NCI-H226 (cell line): ENCODE results near the gene RALGAPA2.
"Not testable (repeated sequence)": the region's sequence is repeated elsewhere in the genome, so short reads cannot be mapped to it uniquely, and the experiment has no call there.

Experiments used
- DNase-seq: peaks from one replicate; pipeline ENCODE4 v3.0.0-alpha.2; 2015

RALGAPA2 gene

DNA sequence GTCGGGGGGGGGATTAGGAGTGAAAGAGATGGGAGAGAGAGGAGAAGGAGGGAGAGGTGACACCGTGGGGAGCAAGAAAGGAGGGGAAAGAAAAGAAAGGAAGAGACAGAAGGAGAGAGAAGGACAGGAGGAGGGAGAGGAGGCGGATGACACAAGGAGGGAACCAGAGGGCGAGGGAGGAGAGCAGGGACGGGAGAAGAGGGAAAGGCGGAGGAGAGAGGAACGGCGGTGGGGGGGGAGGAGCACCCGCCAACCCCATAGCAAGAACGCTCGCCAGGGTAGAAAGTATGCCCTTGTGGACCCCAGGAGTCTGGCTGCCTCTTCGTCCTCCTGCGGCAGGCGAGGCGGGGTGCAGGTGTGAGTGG lies 349.0 kb downstream of the RALGAPA2 start:
- DNase-seq, result no peak

DNA sequence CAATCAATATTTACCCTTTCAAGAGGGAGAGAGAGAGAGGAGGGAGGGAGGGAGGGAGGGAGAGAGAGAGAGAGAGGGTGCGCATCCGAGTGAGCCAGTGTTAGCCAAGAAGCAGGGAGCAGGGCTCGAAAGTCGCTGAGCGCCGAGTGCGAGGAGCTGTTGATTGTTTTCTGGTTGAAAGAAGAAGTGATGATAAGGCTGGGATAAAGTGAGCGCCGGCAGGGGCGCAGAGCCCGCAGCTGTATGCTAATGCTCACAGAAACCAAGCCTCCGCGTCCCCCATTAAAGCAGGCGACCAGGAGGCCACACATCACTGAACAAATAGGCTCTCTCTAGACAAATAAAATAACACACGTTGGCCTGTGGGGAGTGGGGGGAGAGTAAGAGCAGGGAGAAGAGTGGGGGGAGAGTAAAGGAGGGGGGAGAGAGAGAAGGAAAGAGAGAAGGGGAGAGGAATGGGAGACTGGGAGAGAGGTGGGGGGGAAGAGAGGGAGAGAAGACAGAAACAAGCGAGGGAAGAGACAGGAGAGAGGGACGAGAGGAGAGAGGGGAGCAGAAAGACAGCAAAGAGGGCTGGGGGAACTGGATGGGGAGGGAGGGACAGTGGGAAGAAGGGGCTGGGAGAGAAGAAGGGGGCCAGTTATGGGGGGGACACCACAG lies 349.5 kb downstream of the RALGAPA2 start:
- no peak for DNase-seq

DNA sequence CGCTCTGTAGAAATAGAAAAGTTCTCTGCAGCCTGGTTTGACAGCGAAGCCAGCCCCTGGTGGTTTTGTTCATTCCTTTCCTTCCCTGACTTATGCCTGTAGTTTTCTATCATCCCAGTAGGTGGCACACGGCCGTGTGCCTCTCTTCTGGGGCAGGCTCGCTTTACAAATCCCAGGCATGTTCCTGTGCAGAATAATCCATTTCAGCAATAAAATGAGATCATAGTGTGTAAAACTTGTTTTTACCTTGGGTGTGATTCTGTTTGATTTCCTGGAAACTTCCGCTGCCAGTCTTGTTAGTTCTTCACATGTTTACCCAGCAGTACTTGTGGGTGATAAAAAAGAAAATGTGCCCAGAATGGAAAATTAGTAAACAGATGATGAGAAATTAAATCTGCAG lies 352.0 kb downstream of the RALGAPA2 start:
- DNase-seq, result peak; percentile 28

DNA sequence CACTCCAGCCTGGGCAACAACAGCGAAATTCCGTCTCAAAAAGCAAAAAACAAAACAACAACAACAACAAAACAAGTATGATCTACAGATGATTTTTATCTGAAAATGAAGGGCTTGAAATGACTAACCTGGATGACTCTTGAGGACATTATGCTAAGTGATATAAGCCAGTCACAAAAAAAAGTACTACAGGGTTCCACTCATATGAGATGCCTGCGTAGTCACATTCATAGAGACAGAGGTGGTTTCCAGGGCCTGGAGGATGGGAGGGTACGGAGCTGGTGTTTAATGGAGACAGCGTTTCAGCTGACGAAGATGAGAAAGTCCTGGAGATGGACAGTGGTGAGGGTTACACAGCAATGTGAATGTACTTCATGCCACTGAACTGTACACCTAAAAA lies 352.8 kb downstream of the RALGAPA2 start:
- no peak for DNase-seq

DNA sequence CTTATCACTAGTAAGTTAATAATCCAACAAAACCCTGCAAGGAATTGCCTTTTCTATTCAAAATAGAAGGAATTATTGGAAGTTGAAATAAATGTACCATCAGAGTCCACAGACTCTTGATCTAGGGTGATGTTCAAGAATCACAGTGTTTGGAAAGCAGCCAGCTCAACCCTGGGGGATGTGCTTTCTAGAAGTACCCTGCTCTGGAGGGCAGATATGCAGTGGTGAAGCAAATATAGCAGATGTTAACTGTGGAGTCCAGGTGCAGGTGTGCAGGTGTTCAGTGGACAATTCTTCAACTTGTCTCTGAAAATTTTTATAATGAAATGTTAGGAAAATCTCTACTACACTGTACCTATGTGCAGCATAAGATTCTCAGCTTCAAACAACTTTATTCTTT lies 353.6 kb downstream of the RALGAPA2 start:
- DNase-seq, result no peak

DNA sequence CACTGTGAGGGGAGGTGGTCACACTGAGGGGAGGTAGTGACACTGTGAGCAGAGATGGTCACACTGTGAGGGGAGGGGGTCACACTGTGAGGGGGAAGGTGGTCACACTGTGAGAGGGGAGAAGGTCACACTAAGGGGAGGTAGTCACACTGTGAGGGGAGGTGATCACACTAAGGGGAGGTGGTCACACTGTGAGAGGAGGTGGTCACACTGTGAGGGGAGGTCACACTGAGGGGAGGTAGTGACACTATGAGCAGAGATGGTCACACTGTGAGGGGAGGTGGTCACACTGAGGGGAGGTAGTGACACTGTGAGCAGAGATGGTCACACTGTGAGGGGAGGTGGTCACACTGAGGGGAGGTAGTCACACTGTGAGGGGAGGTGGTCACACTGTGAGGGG lies 356.9 kb downstream of the RALGAPA2 start:
- not testable (repeated sequence) for DNase-seq

DNA sequence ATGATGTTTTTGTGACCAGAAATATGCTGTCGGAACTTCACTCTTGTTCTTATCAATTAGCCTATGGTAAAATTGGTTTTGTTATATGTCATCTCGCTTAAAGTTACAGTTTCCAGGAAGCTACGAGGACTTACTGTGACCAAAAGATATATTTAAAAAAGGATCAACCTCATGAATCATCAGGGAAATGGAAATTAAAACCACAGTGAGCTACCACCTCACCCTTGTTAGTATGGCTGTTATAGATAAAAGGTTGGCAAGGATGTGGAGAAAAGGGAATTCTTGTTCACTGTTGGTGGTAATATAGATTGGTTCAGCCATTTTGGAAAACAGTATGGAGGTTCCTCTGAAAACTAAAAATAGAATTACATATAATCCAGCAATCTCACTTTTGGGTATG lies 358.9 kb downstream of the RALGAPA2 start:
- DNase-seq, result no peak

DNA sequence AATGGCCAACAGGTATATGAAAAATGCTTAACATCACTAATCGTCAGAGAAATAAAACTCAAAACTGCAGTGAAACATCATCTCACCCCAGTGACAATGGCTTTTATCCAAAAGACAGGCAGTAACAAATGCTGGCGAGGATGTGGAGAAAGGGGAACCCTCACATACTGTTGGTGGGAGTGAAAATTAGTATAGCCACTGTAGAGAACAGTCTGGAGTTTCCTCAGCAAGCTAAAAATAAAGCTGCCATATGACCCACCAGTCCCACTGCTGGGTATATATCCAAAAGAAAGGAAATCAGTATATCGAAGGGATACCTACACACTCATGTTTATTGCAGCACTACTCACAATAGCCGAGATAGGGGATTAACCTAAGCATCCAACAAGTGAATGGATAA lies 368.0 kb downstream of the RALGAPA2 start:
- DNase-seq, result no peak

DNA sequence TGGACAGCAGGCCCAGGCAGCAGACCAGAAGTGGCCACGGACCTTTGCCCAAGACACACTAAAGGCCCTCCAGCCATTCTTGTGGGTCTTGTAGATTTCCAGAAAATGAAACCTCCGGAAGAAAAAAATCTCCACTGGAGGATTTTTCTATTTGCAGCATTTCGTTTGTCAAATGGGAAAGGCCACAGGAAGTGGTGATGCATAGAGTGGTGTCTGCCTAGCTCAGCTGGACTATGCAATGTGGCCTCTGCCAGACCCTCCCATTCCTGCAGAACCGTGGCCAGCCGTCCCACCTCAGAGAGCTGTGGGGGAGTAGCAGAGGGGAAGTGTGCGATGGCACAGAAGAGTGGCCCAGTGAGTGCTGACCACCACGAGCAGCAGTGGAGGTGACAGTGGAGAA lies 368.5 kb downstream of the RALGAPA2 start:
- no peak for DNase-seq
